HPDE6-E6E7 (cell line): ENCODE results near the gene SLC9A9.
A peak's percentile ranks its signal among the peaks of the same experiment; 100 is the strongest.

ENCODE experiments used
- DNase-seq: peaks from one replicate; pipeline ENCODE4 v3.0.0; 2011; ENCODE audit warnings: missing footprints; ENCODE audit errors: extremely low spot score

Gene SLC9A9

GRCh38 chr3:143321058-143321769, 527.1 kb downstream of the SLC9A9 start:
- DNase-seq, result no peak

GRCh38 chr3:143315766-143316165, 532.5 kb downstream of the SLC9A9 start:
- DNase-seq, result no peak

GRCh38 chr3:143314251-143315093, 533.8 kb downstream of the SLC9A9 start:
- DNase-seq, result no peak

- no peak for DNase-seq
These were observed 534.4 kb downstream of the SLC9A9 start for GRCh38 chr3:143313893-143314188.

- no peak for DNase-seq
These were observed 535.0 kb downstream of the SLC9A9 start for GRCh38 chr3:143313025-143313892.

- DNase-seq, result no peak
These were observed 537.2 kb downstream of the SLC9A9 start for GRCh38 chr3:143311096-143311495.

GRCh38 chr3:143309705-143310104, 538.6 kb downstream of the SLC9A9 start:
- DNase-seq, result no peak

- DNase-seq, result no peak
These were observed 540.6 kb downstream of the SLC9A9 start for GRCh38 chr3:143307613-143308183.

- no peak for DNase-seq
These were observed 541.9 kb downstream of the SLC9A9 start for GRCh38 chr3:143306407-143306806.

- DNase-seq, result peak; percentile 21
These were observed 545.6 kb downstream of the SLC9A9 start for GRCh38 chr3:143302638-143303171.

- DNase-seq, result no peak
These were observed 547.0 kb downstream of the SLC9A9 start for GRCh38 chr3:143301031-143301901.

GRCh38 chr3:143298886-143299535, 549.3 kb downstream of the SLC9A9 start:
- DNase-seq, result no peak

GRCh38 chr3:143298380-143298779, 549.9 kb downstream of the SLC9A9 start:
- DNase-seq, result no peak

- DNase-seq, result no peak
These were observed 552.8 kb downstream of the SLC9A9 start for GRCh38 chr3:143295201-143296080.

GRCh38 chr3:143294188-143294587, 554.1 kb downstream of the SLC9A9 start:
- DNase-seq, result no peak

GRCh38 chr3:143291836-143292447, 556.3 kb downstream of the SLC9A9 start:
- no peak for DNase-seq

- DNase-seq, result no peak
These were observed 559.3 kb downstream of the SLC9A9 start for GRCh38 chr3:143288944-143289343.

- DNase-seq, result no peak
These were observed 560.9 kb downstream of the SLC9A9 start for GRCh38 chr3:143287403-143287802.
